GM21786 (cell line): ENCODE results near the gene EIF3A.
A peak's percentile ranks its signal among the peaks of the same experiment; 100 is the strongest.
"Not testable (repeated sequence)": the region's sequence is repeated elsewhere in the genome, so short reads cannot be mapped to it uniquely, and the experiment has no call there.

ENCODE experiments used
- ATAC-seq: cut with Tn5 transposase; IDR thresholded peaks from one replicate; pipeline ENCODE4 v1.9.1; 2021; ENCODE audit not compliant: unreplicated experiment

EIF3A gene

GRCh38 chr10:119103241-119103902, 22.8 kb upstream of the EIF3A start:
- ATAC-seq = no peak

GRCh38 chr10:119101366-119102098, 20.9 kb upstream of the EIF3A start:
- ATAC-seq = no peak

- ATAC-seq = no peak
These were observed 20.0 kb upstream of the EIF3A start for GRCh38 chr10:119100434-119101238.

- no peak for ATAC-seq
These were observed 18.0 kb upstream of the EIF3A start for GRCh38 chr10:119098576-119098975.

GRCh38 chr10:119096641-119097415, 16.2 kb upstream of the EIF3A start:
- not testable (repeated sequence) for ATAC-seq

- no peak for ATAC-seq
These were observed 15.0 kb upstream of the EIF3A start for GRCh38 chr10:119095640-119096039.

- ATAC-seq = no peak
These were observed 10.4 kb upstream of the EIF3A start for GRCh38 chr10:119090968-119091367.

GRCh38 chr10:119090026-119090795, 9.6 kb upstream of the EIF3A start:
- ATAC-seq = no peak

GRCh38 chr10:119087271-119087882, 6.8 kb upstream of the EIF3A start:
- ATAC-seq = no peak

GRCh38 chr10:119084896-119085295, 4.3 kb upstream of the EIF3A start:
- no peak for ATAC-seq

- peak; percentile 65 for ATAC-seq
These were observed 757 bp downstream of the EIF3A start for GRCh38 chr10:119079599-119080520.

GRCh38 chr10:119078422-119079179, 2.0 kb downstream of the EIF3A start:
- ATAC-seq = no peak

- ATAC-seq = no peak
These were observed 7.0 kb downstream of the EIF3A start for GRCh38 chr10:119073584-119073983.

- ATAC-seq = no peak
These were observed 10.0 kb downstream of the EIF3A start for GRCh38 chr10:119070395-119071165.

- peak; percentile 4 for ATAC-seq
These were observed 18.7 kb downstream of the EIF3A start for GRCh38 chr10:119061926-119062325.

- ATAC-seq = peak; percentile 74
These were observed 19.3 kb downstream of the EIF3A start for GRCh38 chr10:119061352-119061751.

- no peak for ATAC-seq
These were observed 20.5 kb downstream of the EIF3A start for GRCh38 chr10:119060107-119060506.
